H1 (cell line): Measurements from ENCODE around the gene EFHD1. TPM values are rescaled to one million over a fixed set of nuclear protein-coding genes. Genes with fewer than 3 reads are reported as not detected.

Experiments used
- CTCF ChIA-PET: fragments of 300-600 bp; sonication (Branson Sonifier 250); formaldehyde crosslinking; loops from one replicate; lab custom pipeline; 2021; ENCODE audit not compliant: partially characterized antibody; lab: Charles Lee
- POLR2A ChIA-PET: fragments of 300-600 bp; sonication (Branson Sonifier 250); formaldehyde crosslinking; loops from one replicate; lab custom pipeline; 2021; ENCODE audit warnings: inconsistent platforms; ENCODE audit not compliant: partially characterized antibody; lab: Charles Lee
- DNase-seq, 2 experiments: peaks; one replicate each; pipeline versions ENCODE4 v3.0.0 to v3.0.0-alpha.2; 2010 to 2022; ENCODE audit warnings: low spot score in 2 of 2, low read depth in 1 of 2, mixed read lengths in 1 of 2
- FAIRE-seq: peaks from 2 replicates; lab custom pipeline; 2011; peaks lifted over from hg19 to GRCh38; lab: Jason Lieb, UNC
- H2AFZ ChIP-seq: 2 replicates; pipeline ENCODE4 v1.8.1; 2012; ENCODE audit warnings: low read length, inconsistent platforms
- H2AK5ac ChIP-seq: 2 replicates; pipeline ENCODE4 v1.6.1; 2013; ENCODE audit warnings: low read depth, low read length
- H2BK120ac ChIP-seq: replicated peaks from 2 replicates; pipeline ENCODE3; 2013; ENCODE audit warnings: low read depth, low read length, inconsistent platforms
- H2BK12ac ChIP-seq: 2 replicates; pipeline ENCODE4 v1.6.1; 2013; ENCODE audit warnings: low read depth, low read length
- H2BK15ac ChIP-seq: 2 replicates; pipeline ENCODE4 v1.6.1; 2013; ENCODE audit warnings: low read length
- H2BK20ac ChIP-seq: 2 replicates; pipeline ENCODE4 v1.6.1; 2013; ENCODE audit warnings: low read length
- H2BK5ac ChIP-seq: 2 replicates; pipeline ENCODE4 v1.6.1; 2013; ENCODE audit warnings: low read depth, low read length
- H3K14ac ChIP-seq: 2 replicates; pipeline ENCODE4 v1.6.1; 2013; ENCODE audit warnings: inconsistent platforms; ENCODE audit not compliant: insufficient read length
- H3K18ac ChIP-seq: 2 replicates; pipeline ENCODE4 v1.6.1; 2013; ENCODE audit warnings: low read length; ENCODE audit errors: extremely low read depth
- H3K23ac ChIP-seq: 2 replicates; pipeline ENCODE4 v1.6.1; 2013; ENCODE audit warnings: inconsistent platforms; ENCODE audit not compliant: insufficient read length
- H3K23me2 ChIP-seq: 2 replicates; pipeline ENCODE4 v1.6.1; 2013; ENCODE audit warnings: low read depth, low read length
- H3K27ac ChIP-seq: 2 replicates; pipeline ENCODE4 v1.6.1; 2011; ENCODE audit warnings: low read depth, low read length, inconsistent platforms
- H3K27me3 ChIP-seq, 4 experiments: replicated peaks in 1 of 4; 1 replicate in 1 of 4; 2 replicates in 3 of 4; pipeline versions ENCODE4 v1.6.1 to v1.8.1; 2011 to 2013; ENCODE audit warnings: low read length in 3 of 4, mild to moderate bottlenecking in 3 of 4, inconsistent platforms in 2 of 4, mixed read lengths in 2 of 4, moderate library complexity in 1 of 4; ENCODE audit not compliant: control insufficient read depth in 3 of 4, insufficient read depth in 3 of 4; ENCODE audit errors: extremely low read depth in 1 of 4
- H3K36me3 ChIP-seq, 4 experiments: 2 replicates each; pipeline versions ENCODE4 v1.6.1 to v1.8.1; 2011 to 2013; ENCODE audit warnings: mild to moderate bottlenecking in 4 of 4, low read length in 3 of 4, moderate library complexity in 2 of 4, control low read depth in 1 of 4, inconsistent platforms in 1 of 4; ENCODE audit not compliant: insufficient read depth in 4 of 4, control insufficient read depth in 2 of 4
- H3K4ac ChIP-seq: replicated peaks from 2 replicates; pipeline ENCODE3; 2013; ENCODE audit warnings: low read length, low read depth, mixed read lengths, inconsistent platforms; ENCODE audit not compliant: insufficient read length
- H3K4me1 ChIP-seq, 4 experiments: replicated peaks in 1 of 4; 1 replicate in 1 of 4; 2 replicates in 3 of 4; pipeline versions ENCODE4 v1.6.1 to v1.8.1; 2011 to 2013; ENCODE audit warnings: low read length in 3 of 4, inconsistent platforms in 2 of 4, mixed read lengths in 1 of 4; ENCODE audit not compliant: insufficient read depth in 4 of 4, control insufficient read depth in 3 of 4
- H3K4me2 ChIP-seq, 2 experiments: 2 replicates each; pipeline versions ENCODE4 v1.6.1 to v1.8.1; 2011 to 2013; ENCODE audit warnings: low read depth in 2 of 2, low read length in 2 of 2, control low read depth in 1 of 2, inconsistent platforms in 1 of 2, mild to moderate bottlenecking in 1 of 2; ENCODE audit not compliant: insufficient read depth in 1 of 2
- H3K4me3 ChIP-seq, 4 experiments: fragments of 200-600, 300-600 bp in 1 of 4; sonication (generic), shearing (Covaris generic), sonication (Bioruptor Twin) in 1 of 4; 2 replicates each; pipeline versions ENCODE4 v1.5.1 to v1.8.1; 2011 to 2016; ENCODE audit warnings: low read length in 4 of 4, low read depth in 3 of 4, control low read depth in 2 of 4, inconsistent platforms in 2 of 4, mild to moderate bottlenecking in 2 of 4, mixed read lengths in 1 of 4, moderate library complexity in 1 of 4; ENCODE audit not compliant: insufficient read depth in 2 of 4; ENCODE audit errors: extremely low read depth in 1 of 4
- H3K56ac ChIP-seq: replicated peaks from 2 replicates; pipeline ENCODE3; 2013; ENCODE audit warnings: low read depth, mild to moderate bottlenecking, mixed read lengths, low read length, inconsistent platforms; ENCODE audit not compliant: insufficient read length
- H3K79me1 ChIP-seq: 2 replicates; pipeline ENCODE4 v1.6.1; 2013; ENCODE audit warnings: low read depth, low read length, control low read depth
- H3K79me2 ChIP-seq, 2 experiments: 2 replicates each; pipeline versions ENCODE4 v1.6.1 to v1.8.1; 2012 to 2013; ENCODE audit warnings: low read length in 2 of 2, mild to moderate bottlenecking in 2 of 2, inconsistent platforms in 1 of 2; ENCODE audit not compliant: insufficient read depth in 2 of 2, control insufficient read depth in 1 of 2
- H3K9ac ChIP-seq, 4 experiments: replicated peaks in 1 of 4; 1 replicate in 1 of 4; 2 replicates in 3 of 4; pipeline versions ENCODE4 v1.6.1 to v1.8.1; 2011 to 2013; ENCODE audit warnings: low read depth in 3 of 4, low read length in 3 of 4, control low read depth in 2 of 4, mild to moderate bottlenecking in 2 of 4, moderate library complexity in 2 of 4, inconsistent platforms in 1 of 4; ENCODE audit errors: extremely low read depth in 1 of 4
- H3K9me3 ChIP-seq, 2 experiments: 2 replicates each; pipeline versions ENCODE4 v1.6.1 to v1.8.1; 2012 to 2013; ENCODE audit warnings: mild to moderate bottlenecking in 2 of 2, moderate library complexity in 2 of 2, control low read depth in 1 of 2, inconsistent platforms in 1 of 2, low read depth in 1 of 2, low read length in 1 of 2, mixed read lengths in 1 of 2; ENCODE audit not compliant: insufficient read depth in 2 of 2
- H4K20me1 ChIP-seq, 2 experiments: replicated peaks in 1 of 2; 2 replicates each; pipeline versions ENCODE3 to v1.8.1; 2011 to 2013; ENCODE audit warnings: inconsistent platforms in 2 of 2, low read length in 2 of 2, mild to moderate bottlenecking in 1 of 2; ENCODE audit not compliant: insufficient read depth in 2 of 2, control insufficient read depth in 1 of 2
- H4K5ac ChIP-seq: 2 replicates; pipeline ENCODE4 v1.6.1; 2013; ENCODE audit warnings: low read length, low read depth, mixed read lengths, inconsistent platforms; ENCODE audit not compliant: insufficient read length
- H4K8ac ChIP-seq: 2 replicates; pipeline ENCODE4 v1.8.0; 2013; ENCODE audit warnings: mild to moderate bottlenecking, moderate library complexity, low read length, inconsistent platforms; ENCODE audit not compliant: insufficient read depth; ENCODE audit errors: extremely low read depth
- H4K91ac ChIP-seq: replicated peaks from 2 replicates; pipeline ENCODE3; 2013; ENCODE audit warnings: low read length, mixed read lengths, inconsistent platforms; ENCODE audit not compliant: insufficient read length
- CHD1 ChIP-seq: IDR thresholded peaks from 2 replicates; pipeline ENCODE4 v1.6.1; 2012; ENCODE audit warnings: low read depth, low read length, improper control_type of control experiment
- GABPA ChIP-seq: IDR thresholded peaks from 2 replicates; pipeline ENCODE4 v1.6.1; 2011; ENCODE audit warnings: mild to moderate bottlenecking, low read length, moderate library complexity, borderline replicate concordance; ENCODE audit not compliant: insufficient read depth
- KDM4A ChIP-seq: IDR thresholded peaks from one replicate; pipeline ENCODE4 v1.7.1; 2012; ENCODE audit warnings: low read depth, mild to moderate bottlenecking, moderate library complexity, low read length, inconsistent platforms; ENCODE audit not compliant: severe bottlenecking
- PHF8 ChIP-seq: fragments of 200-600 bp; sonication (generic); conservative IDR thresholded peaks from 2 replicates; pipeline ENCODE4 v1.7.1; 2012; ENCODE audit warnings: low read depth, mild to moderate bottlenecking, inconsistent platforms, low read length, moderate library complexity
- POLR2AphosphoS5 ChIP-seq: IDR thresholded peaks from 2 replicates; pipeline ENCODE4 v1.6.1; 2011; ENCODE audit warnings: low read depth, low read length
- POU5F1 ChIP-seq: IDR thresholded peaks from 2 replicates; pipeline ENCODE4 v1.6.1; 2011; ENCODE audit warnings: low read depth, mild to moderate bottlenecking, low read length, moderate library complexity
- RFX5 ChIP-seq: IDR thresholded peaks from 2 replicates; pipeline ENCODE4 v1.6.1; 2011; ENCODE audit warnings: low read depth, low read length, improper control_type of control experiment, borderline replicate concordance
- RNF2 ChIP-seq: fragments of 200-900, 300-1000 bp; sonication (generic); IDR thresholded peaks from 2 replicates; pipeline ENCODE4 v1.7.1; 2016; ENCODE audit warnings: borderline replicate concordance, low read depth, mild to moderate bottlenecking, antibody characterized with exemption, low read length; ENCODE audit not compliant: poor library complexity, severe bottlenecking; ENCODE audit errors: missing control alignments
- SAP30 ChIP-seq: fragments of 300-600 bp; sonication (generic); IDR thresholded peaks from 2 replicates; pipeline ENCODE4 v1.7.1; 2012; ENCODE audit warnings: low read length, moderate library complexity, mild to moderate bottlenecking, inconsistent platforms; ENCODE audit not compliant: insufficient read depth, insufficient replicate concordance
- SIRT6 ChIP-seq: IDR thresholded peaks from one replicate; pipeline ENCODE4 v1.7.1; 2012; ENCODE audit warnings: low read length, inconsistent platforms
- SUZ12 ChIP-seq: fragments of 200-600 bp; sonication (generic); IDR thresholded peaks from 2 replicates; pipeline ENCODE4 v1.6.1; 2012; ENCODE audit warnings: mild to moderate bottlenecking, inconsistent platforms, low read length, moderate library complexity, mixed read lengths
- TEAD4 ChIP-seq: IDR thresholded peaks from 2 replicates; pipeline ENCODE4 v1.6.1; 2012; ENCODE audit warnings: low read depth, low read length, inconsistent platforms, mixed read lengths
- ZNF274 ChIP-seq: IDR thresholded peaks from 2 replicates; pipeline ENCODE4 v1.7.0; 2012; ENCODE audit warnings: low read length, borderline replicate concordance; ENCODE audit errors: extremely low read depth
- WGBS, 2 experiments: shearing (Covaris generic) in 1 of 2; methylation state at CpG; one replicate each; pipeline versions ENCODE4 v1.1.6 to v1.1.7; 2013 to 2015; ENCODE audit warnings: low lambda C conversion rate in 2 of 2, mixed read lengths in 2 of 2, inconsistent platforms in 1 of 2, low coverage in 1 of 2, missing lambda C conversion rate in 1 of 2; ENCODE audit not compliant: insufficient replicate concordance in 2 of 2, insufficient coverage in 1 of 2, insufficient read length in 1 of 2; ENCODE audit errors: extremely low coverage in 1 of 2, missing lambda C conversion rate in 1 of 2; 5-methylcytosine and 5-hydroxymethylcytosine counted together
- polyA plus RNA-seq, 7 experiments: library from polyadenylated mRNA; depleted of rRNA in 3 of 7; stranded (reverse) in 5 of 7; unstranded in 2 of 7; fragments of >200 nt in 5 of 7; fragments of 200-250 nt in 2 of 7; gene quantifications; 1 replicate in 5 of 7; 2 replicates in 1 of 7; 4 replicates in 1 of 7; pipeline versions ENCODE4 v1.2.1 to v1.2.3, GENCODE V29; 2011 to 2013; ENCODE audit warnings: missing spikeins in 2 of 7, mixed read lengths in 2 of 7
- total RNA-seq: library from RNA; stranded (reverse); fragmentation: NEBNext Ultra II Directional; extraction: Animal tissue kit (Norgen Biotek cat#: 25700); gene quantifications from 2 replicates; pipeline ENCODE4 v1.2.1, GENCODE V29; 2021

The EFHD1 gene
- total and polyA plus RNA-seq, 2 of the 8 experiments (the other 6 are each of a cell fraction or from before 2014, with no cell fraction given) = 3.4 to 4.5 TPM

GRCh38 chr2:232615339-232615738 lies 18.1 kb upstream of the EFHD1 start:
- Histone ChIP-seq H2BK120ac (no peak overlapping the region), H3K4ac (no peak overlapping the region), H3K56ac (no peak overlapping the region), H3K4me1 (no peaks in the 10 kb centered on the region), H3K9me3 (no peaks in the 10 kb centered on the region), H3K4me3 (no peak overlapping the region), H3K14ac (no peak overlapping the region), H2BK5ac (no peak overlapping the region), H3K27me3 (no peaks in the 10 kb centered on the region), H2BK12ac (no peak overlapping the region), H3K18ac (no peak overlapping the region), H3K23me2 (peaks cover 5% of the 10 kb centered on the region; the same call in 1 of the 2 replicates), H3K36me3 (no peaks in the 10 kb centered on the region), H2AFZ (no peak overlapping the region), H3K27ac (no peak overlapping the region), H3K9ac (no peak overlapping the region), H3K79me1 (no peaks in the 10 kb centered on the region), H4K20me1 (peaks cover 0 to 1% of the 10 kb centered on the region in 2 experiments), H3K4me2 (no peak overlapping the region), H3K23ac (no peak overlapping the region), H4K5ac (no peak overlapping the region), H4K91ac (no peak overlapping the region), H3K79me2 (no peaks in the 10 kb centered on the region), H2BK20ac (no peak overlapping the region), H2BK15ac (no peak overlapping the region), H4K8ac (no peak overlapping the region), H2AK5ac (no peak overlapping the region)
- POLR2A ChIA-PET = no interaction called here
- DNase-seq (no peak), FAIRE-seq (no peak)
- CTCF ChIA-PET = no interaction called here
- WGBS, 2 experiments = 87% methylated on average over 6 of the region's 8 CpGs; no CpG with 5 or more reads in 1 of the 2 experiments
- TF ChIP-seq CHD1 = no peak
- no peak for TF ChIP-seq ZNF274
- no peak for TF ChIP-seq SIRT6
- no peak for TF ChIP-seq TEAD4
- TF ChIP-seq SAP30 = no peak
- TF ChIP-seq POU5F1 = no peak
- TF ChIP-seq PHF8 = no peak
- no peak for TF ChIP-seq POLR2AphosphoS5
- TF ChIP-seq RFX5 = no peak
- no peak for TF ChIP-seq GABPA
- no peak for TF ChIP-seq RNF2
- no peak for TF ChIP-seq SUZ12
- no peak for TF ChIP-seq KDM4A
